HepG2 (cell line): ENCODE data around the gene BRD1.

Experiments
- ADNP ChIP-seq: sonication (generic); formaldehyde crosslinking; IDR thresholded peaks from 2 replicates; pipeline ENCODE4 v1.4.0; 2020; ENCODE audit warnings: missing genetic modification reagents
- ELF4 ChIP-seq: sonication (generic); formaldehyde crosslinking; IDR thresholded peaks from 2 replicates; pipeline ENCODE4 v1.5.0; 2020; ENCODE audit warnings: missing genetic modification reagents, mild to moderate bottlenecking, moderate library complexity, borderline replicate concordance
- HCFC1 ChIP-seq: fragments of 150-350 bp; IDR thresholded peaks from 2 replicates; pipeline ENCODE4 v1.6.1; 2014; ENCODE audit warnings: low read depth, low read length
- KDM1A ChIP-seq: IDR thresholded peaks from 2 replicates; pipeline ENCODE4 v1.6.1; 2016; ENCODE audit warnings: missing compliant biosample characterization
- KLF6 ChIP-seq: IDR thresholded peaks from 2 replicates; pipeline ENCODE4 v1.8.0; 2016; ENCODE audit warnings: missing biosample characterization, missing genetic modification reagents
- POLR2A ChIP-seq, 2 experiments: IDR thresholded peaks; 2 replicates each; pipeline ENCODE4 v1.6.1; 2011; ENCODE audit warnings: low read depth in 2 of 2, low read length in 2 of 2, mild to moderate bottlenecking in 1 of 2, moderate library complexity in 1 of 2; ENCODE audit not compliant: insufficient read depth in 1 of 2
- POLR2AphosphoS2 ChIP-seq: IDR thresholded peaks from 2 replicates; pipeline ENCODE4 v1.6.1; 2011; ENCODE audit warnings: low read depth, low read length, improper control_type of control experiment
- RNF2 ChIP-seq: fragments of 450-650 bp; conservative IDR thresholded peaks from 2 replicates; pipeline ENCODE4 v1.6.1; 2016; ENCODE audit warnings: low read depth
- SRSF4 ChIP-seq: fragments of 200-400 bp; formaldehyde crosslinking; IDR thresholded peaks from one replicate; pipeline ENCODE4 v1.6.1; 2018; ENCODE audit warnings: mild to moderate bottlenecking, low read depth, low read length, moderate library complexity; ENCODE audit not compliant: poor library complexity, severe bottlenecking
- STAG1 ChIP-seq: sonication (generic); formaldehyde crosslinking; IDR thresholded peaks from 2 replicates; pipeline ENCODE4 v1.4.0; 2020; ENCODE audit warnings: missing genetic modification reagents
- TCF7 ChIP-seq: sonication (generic); IDR thresholded peaks from 2 replicates; pipeline ENCODE4 v1.6.1; 2016; ENCODE audit warnings: antibody characterized with exemption, low read depth
- ZNF350 ChIP-seq: sonication (generic); formaldehyde crosslinking; IDR thresholded peaks from 2 replicates; pipeline ENCODE4 v1.4.0; 2020; ENCODE audit warnings: mild to moderate bottlenecking, low read depth, missing genetic modification reagents, borderline replicate concordance
- ZNF883 ChIP-seq: sonication (generic); formaldehyde crosslinking; IDR thresholded peaks from 2 replicates; pipeline ENCODE4 v1.5.1; 2020; ENCODE audit warnings: mild to moderate bottlenecking, missing genetic modification reagents; ENCODE audit errors: not compliant biosample characterization

GRCh38 chr22:49783036-49783746 lies 44.5 kb downstream of the BRD1 start:
- TF ChIP-seq TCF7, result no peak
- TF ChIP-seq KLF6 (CRISPR knock-in tag), result no peak
- TF ChIP-seq HCFC1, result no peak
- TF ChIP-seq STAG1, result no peak
- TF ChIP-seq SRSF4, result no peak
- TF ChIP-seq ZNF883, result no peak
- TF ChIP-seq ADNP (CRISPR knock-in tag), result no peak
- TF ChIP-seq RNF2, result no peak
- no peak for TF ChIP-seq POLR2A (IDR thresholded peaks at IDR 0.05; ENCODE audit: insufficient read depth in 1 of 2, low read depth in 2 of 2, low read length in 2 of 2)
- no peak for TF ChIP-seq ELF4 (CRISPR knock-in tag)
- TF ChIP-seq POLR2AphosphoS2, result no peak
- no peak for TF ChIP-seq ZNF350
- TF ChIP-seq KDM1A (CRISPR knock-in tag), result no peak
